HG03558 (cell line): ENCODE measurements around the gene GSN.

Experiments used
- ATAC-seq: cut with Tn5 transposase; IDR thresholded peaks from one replicate; pipeline ENCODE4 v1.9.1; 2021; ENCODE audit warnings: moderate number of reproducible peaks; ENCODE audit not compliant: unreplicated experiment; ENCODE audit errors: extremely low read depth

The GSN gene

DNA sequence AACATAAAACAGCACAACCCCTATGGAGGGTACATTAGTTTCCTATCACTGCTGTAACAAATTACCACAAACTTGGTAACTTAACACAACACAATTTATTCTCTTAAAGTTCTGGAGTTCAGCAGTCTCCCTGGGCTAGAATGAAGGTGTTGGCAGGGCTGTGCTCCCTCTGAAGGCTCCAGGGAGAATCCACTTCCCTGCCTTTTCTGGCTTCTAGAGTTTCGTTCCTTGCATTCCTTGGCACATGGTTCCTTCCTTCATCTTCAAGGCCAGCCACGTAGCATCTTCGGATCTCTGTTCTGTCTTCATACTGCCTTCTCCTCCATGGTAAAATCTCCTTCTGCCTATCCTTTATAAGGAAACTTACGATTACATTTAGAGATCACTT is 25.0 kb upstream of the GSN start:
- ATAC-seq: no peak

DNA sequence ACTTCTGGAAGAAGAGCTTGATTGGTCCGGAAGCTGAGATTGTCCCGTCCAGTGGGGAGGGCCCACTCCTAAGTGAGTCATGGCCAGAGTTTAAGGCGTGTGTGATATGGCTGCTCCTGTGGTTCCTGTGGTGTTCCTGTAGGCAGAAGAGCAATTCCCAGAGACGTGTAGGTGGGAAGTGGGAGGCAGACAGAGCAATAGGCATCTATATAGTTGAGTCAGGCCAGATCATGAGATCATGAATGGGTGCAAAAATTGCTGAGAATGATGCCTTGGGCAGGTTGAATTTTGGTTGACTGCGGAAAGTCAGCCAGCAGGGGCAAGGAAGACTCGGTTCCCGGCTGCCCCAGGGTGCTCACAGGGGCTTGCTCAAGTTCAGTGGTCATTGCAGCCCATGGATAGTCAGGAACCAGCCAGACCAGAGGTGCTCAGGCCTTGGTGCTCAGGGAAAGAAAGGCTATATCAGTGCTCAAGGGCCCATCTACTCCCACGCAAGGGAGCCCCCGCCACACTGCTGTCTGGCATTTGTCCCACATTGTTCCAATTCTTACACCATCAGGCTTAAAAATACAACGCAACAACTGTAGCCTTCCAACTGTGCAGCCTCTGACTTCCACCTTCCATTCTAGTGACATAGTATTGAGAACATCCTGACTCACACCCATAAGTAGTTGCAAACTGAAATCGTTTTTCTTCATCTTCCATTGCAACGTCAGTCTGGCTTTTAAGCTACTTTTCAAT is 21.0 kb upstream of the GSN start:
- no peak for ATAC-seq

DNA sequence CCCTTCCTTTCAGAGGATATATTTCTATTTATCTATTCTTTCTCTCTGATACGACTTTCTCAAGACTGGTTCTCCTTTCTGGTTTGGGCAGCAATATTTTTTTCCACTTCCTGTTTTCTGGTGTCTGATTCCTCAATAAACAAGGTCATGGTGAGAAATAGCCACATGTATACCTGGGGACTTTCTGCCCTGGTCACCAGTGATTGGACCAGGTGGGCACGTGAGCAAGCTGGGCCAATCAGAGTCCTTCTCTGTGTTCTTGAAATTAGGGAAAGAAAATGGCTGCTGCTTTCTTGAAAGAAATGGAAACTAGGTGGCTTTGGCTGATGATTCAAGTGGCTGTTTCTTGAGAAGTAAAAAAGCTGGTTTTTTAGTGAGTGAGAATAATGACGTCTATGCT is 18.4 kb upstream of the GSN start:
- ATAC-seq: no peak

DNA sequence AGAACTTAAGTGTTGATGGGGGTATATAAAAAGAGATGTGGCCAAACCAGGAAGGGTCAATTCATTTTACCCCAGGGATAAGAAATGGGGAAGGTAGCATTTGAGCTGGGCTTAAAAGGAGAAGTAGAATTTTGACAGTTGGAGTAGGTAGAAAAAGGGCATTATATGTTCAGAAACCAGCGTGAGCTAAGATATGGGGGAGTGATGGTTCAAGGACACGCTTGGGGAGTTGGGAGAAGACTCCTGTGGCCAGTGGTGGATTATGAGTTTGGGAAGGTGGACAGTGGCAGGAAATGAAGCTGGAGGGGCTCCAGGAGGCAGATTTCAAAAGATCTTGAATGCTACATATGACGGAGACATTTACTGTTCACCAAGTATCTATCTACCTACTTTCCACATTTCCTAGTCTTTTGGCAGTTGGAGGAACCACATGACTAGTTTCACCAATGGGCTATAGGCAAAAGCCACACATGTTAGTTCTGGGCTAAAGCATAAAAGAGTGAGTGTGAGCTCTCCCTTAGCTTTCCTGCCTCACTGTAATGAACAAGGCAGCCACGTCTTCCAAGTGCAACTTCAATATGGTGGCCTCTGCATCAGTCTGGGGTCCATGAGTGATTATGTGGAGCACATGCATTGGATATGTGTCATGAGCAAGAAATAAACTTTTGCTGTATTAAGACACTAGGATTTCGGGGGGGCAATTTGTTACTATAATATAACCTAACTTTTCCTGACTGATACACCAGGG is 15.7 kb upstream of the GSN start:
- ATAC-seq: no peak

DNA sequence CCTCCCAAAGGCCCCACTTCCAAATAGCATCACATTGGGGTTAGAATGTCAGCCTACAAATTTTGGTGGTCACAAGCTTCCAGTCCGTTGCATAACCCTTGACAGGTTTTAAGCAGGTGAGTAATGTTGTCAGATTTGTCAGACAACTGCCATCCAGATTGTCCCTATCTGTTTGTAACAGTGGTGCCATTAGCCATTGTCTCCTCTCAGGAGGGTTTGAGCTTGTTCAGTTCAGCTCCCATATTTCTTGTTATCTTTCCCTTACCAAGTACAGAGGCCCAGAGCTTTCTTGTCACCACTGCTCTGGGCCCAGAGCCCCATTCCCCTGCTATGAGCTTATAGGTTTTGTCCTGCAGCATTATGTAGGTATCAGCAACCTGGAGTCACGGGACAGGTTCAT is 14.8 kb upstream of the GSN start:
- no peak for ATAC-seq

DNA sequence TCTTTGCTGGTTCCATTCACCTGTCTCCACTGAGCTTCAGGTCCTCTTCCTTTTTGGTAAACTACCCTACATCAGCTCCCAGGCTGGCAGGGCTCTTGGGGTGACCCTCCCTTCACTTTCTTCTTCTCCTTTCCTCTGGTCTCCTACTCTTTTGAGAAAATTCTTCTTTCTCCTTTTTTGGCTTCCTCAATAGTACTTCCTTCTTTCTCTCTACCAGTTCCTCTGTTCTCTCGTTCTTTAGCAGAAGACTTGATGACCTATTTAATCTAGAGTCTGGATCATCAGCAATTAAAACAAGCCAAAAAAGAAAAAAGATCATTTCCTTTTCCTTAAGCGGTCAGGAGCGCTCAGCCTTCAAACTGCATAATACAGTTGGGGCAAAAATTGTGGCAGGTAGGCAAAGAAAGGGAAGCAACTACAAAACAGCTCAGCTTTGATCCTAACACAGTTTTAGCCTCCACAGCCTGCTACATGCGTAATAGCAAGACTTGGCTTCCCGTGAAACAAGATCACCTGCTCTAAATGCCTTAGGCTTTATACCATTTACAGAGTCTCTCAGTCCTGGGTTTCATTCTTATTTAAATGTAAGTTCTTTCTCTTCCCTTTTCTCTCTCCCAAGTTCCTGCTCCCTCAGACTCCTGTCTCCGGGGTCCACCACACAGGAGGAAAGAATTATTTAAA is 14.0 kb upstream of the GSN start:
- no peak for ATAC-seq

DNA sequence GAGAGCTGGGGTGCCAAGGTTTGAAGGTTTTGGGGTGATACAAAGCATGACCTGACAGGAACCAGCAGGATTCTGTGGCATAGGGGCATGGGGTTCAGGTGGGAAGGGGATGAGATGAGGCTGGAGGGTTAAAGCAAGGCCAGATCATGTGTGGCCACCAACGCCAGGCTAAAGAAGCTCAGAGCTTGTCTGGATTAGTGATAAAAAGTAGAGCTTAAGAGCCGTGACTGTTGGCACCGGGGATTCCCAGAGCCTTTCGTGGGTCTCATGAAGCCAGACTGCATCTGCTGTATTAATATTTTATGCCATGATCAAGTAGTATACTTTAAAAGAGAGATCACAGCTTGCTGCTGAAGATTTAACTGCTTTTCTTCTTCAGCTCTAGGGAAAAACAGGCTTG is 8.5 kb upstream of the GSN start:
- no peak for ATAC-seq

DNA sequence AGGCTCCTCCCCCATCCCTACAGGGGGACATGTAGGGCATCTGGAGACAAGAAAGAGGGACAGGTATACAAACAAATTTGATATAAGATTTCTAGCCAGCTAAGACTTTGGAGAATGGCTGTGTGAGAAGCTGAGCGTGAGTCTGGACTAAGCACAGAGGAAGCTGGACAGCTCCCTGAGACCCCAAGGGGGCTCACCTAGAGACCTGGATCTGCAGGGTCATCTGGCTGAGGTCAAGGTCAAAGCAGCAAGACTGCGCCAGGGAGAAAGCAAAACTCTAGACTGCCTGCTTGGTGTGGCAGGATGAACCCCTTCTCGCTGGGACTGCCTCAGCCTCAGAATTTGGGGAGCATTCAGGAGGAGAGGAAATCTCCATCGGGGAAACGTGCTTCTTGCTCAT is 8.0 kb upstream of the GSN start:
- ATAC-seq: no peak

DNA sequence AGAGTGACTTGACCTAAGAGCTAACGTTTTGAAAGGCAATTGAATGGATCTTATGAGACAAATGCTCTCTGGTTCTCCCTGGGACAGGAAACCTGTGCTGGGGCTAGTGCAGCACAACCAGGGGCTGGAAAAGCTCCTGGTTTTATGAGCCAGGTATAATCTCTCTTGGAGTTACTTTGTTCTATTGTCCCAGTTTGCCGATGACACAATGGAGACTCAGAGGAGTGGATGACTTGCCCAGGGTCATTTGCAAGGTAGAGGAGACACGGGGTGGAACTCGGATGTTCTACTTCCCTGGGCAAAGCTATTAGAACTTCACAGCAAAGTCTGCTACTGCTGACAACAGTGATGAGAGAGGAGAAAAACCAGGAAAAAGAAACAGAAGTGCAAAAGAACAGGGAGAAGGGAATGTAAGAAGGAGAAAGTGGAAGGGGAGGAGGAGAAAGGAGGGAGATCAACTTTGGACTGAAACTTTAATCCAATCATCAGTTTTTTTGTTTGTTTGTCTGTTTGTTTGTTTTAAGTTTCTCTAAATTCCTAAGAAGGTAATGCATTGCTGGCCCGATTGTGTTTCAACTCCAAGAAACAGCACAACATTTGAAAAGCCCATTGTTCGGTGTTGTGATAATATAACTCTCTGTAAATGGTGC is 7.4 kb upstream of the GSN start:
- ATAC-seq: no peak

DNA sequence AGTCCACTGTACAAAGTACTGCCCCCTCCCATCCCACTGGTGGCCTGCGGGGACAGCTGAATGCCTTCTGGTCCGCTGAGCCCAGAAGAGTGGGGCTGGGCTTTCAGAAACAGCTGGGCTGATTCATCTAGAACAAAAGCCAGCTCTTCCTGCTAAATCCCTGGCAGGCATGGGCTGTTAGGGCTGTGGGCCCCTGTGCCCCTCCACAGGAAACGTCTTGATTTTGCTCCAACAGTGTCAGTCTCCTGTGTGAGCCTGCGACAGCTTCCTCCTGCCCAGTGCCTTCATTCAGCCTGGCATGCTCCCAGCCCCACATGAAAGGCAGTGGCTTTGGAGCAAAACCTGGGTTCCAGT is 6.9 kb upstream of the GSN start:
- no peak for ATAC-seq

DNA sequence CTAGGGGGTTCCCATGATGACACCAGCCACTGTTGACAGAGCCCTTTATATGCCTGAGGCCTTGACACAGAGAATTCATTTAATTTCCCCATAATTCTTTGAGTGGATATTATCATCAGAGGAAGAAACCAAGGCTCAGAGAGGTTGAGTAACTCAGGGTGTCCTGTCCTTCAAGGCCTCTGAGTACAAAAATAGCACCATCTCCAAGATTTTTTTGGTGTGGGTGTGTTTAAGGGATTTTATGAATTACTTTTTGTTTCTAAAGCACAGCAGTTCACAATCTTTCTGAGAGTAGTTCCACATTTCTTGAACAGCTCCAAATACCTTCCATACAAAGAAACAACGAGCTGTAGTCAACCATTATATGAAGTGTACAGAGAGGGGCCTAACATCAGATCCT is 6.2 kb upstream of the GSN start:
- ATAC-seq: no peak

DNA sequence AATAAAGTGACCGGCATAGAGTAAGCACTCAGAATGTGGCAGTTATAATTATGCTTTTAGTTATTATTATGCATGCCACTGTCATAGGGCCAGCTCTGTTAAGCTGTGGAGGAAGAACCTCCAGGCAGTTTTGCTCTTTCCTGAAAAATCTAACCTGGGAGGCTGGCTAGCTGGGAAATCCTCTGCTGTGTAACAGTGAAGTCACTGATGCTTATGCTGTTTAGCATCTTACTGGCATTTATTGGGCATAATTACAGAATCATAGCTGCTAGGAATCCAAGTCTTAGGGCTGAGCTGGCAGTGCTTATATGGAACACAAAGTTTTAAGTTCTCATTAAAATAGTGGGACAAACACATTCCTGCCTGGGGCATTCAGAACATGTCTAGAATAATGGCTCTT is 5.5 kb upstream of the GSN start:
- ATAC-seq: no peak

DNA sequence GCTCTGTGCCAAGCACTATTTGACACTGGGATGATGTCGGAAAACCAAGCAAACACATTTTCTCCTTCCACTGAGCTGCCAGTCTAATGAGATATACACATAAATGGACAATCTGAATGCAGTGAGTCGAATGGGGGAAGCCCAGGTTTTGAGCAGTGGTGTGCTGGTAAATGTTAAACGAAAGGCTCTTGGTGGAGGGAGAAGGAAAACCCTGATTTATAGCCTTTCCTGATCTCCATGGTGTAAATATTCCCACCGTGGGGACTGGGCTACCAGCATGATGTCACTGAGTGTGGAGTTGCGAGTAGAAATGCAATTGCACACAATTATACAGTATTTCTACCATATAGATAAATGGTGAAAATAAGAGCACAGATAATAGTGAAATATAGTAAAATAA is 5.0 kb upstream of the GSN start:
- ATAC-seq: no peak

DNA sequence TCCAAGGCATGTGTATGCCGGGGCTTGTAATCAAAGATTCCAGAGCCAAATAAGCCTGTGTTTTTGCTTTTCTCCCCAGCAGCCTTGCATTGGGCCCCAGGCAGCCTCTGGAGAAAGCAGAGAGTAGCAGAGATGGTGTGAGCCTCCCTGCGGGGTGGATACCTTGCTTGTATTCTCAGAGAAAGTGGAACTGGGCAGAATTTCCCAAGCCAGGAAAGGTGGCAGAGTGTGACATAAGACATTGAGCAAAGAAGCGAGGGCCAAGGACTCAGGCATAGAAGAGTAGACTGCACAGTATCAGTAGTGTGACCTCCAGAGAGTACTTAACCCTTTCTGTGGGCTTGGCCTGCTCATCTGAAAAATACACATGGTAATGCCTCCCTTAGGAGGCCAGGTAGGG is 1.6 kb upstream of the GSN start:
- no peak for ATAC-seq

DNA sequence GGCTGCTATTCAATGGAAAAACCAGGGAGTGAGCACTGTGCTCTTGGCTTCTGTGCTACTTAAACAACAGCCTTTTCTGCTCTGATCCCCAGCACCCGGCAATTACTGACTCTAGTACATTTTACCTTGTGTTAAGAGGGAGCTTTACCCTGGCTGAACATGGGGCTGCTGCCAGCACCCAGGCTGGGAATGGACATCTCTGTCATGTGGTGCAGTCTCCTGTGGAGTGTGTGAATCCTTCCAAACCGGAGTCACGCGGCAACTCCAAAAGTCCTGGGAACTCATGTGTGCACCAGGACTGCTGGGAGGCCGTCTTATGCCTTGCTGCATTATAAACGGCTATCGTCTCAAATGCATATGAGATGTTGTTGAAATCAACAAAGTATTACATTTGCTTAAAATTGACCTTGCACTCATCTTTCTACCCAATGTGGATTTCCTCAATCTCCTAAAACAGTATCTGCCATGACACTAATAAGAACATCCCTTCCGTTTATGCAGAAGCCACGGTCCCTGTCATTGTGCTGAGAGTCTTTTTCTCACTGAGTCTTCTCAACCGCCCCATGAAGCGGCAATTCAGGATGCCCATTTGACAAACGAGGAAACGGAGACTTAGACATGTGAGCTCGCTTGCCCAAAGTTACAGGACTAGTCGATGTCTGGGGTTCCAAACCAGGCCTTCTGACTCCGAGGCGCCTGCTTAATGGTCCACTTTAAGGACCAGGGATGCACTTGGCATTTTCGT is 884 bp upstream of the GSN start:
- ATAC-seq: no peak

DNA sequence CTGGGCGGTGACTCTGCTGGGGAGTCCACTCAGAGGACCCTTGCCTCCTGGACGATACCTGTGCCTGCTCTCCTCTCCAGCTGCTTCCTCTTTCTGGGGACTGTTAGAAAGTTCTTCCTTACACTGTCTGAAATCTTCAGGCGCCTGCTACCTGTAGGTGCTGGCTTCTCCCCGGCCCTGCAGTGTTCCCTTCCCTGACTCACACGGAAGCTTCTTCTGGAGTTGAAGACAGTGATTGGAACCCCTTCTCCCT is 562 bp downstream of the GSN start:
- no peak for ATAC-seq

DNA sequence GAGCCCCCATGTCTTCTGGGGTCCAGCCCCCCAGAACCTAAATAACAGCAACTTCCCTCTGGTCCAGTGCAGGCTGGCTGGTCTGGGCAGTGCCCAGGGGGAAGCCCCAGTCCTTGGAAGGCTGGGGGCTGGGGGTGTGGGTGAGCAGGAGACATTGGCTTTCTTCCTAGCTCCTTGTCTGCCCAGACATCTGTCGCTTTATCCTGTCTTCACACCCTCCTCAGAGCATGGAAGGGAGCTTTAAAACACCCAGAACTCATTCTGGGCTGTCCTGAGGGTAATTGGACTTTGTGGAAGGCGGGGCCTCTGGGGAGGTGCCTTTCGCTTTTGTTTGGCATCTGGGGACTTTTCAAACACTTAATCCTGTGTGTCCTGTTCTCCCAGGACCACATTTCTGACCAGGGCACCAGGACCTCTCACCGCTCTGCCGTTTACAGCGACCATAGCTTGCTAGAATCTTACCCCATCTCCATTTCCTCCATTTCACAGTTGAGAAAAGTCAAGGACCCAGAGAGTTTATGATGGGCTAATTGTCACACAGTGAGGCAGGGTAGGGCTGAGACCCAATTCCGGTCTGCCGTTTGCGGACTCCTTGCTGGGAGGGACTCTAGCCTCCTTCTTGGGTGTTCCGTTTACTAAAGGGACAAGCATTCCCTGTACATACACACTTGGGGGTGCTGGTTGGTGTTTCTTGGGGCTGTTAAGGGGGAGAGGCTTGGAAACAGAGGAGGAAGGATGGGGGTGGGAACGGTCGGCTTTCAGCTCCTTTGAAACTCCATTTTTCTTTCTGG is 1.1 kb downstream of the GSN start:
- ATAC-seq: no peak

DNA sequence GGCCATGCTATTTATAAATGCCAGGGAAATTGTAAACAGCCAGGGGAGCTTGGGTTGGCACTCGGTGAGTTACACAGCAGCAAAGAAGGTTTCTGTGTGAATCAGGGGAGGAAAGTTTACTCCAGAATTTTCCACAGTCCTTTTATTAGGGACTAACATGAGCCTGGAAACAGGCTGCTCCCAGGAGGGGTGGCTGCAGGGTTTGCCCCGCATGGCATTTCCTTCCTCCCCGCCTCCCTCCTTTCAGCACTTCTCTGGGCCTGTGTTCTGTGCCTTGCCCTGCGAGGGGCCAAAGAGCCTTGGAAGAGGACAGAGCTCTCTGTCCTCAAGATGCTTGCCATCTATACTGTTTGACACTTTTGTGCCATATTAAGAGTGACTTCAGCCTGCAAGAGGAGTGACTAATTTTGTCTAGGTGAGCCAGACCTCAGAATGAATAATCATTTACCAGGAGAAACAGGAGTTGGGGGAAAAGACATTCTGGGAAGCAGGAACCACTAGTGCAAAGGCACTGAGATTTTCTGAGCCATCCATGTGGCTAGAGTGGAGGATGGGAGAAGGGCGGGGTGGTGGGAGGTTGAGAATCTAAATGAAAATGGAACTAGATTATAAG is 1.8 kb downstream of the GSN start:
- ATAC-seq: no peak
